NCI-H2196 treated with DMSO at 0.1 percent for 48 hours (cell line): ENCODE measurements around the gene ARL1.
"Not testable (repeated sequence)": the region's sequence is repeated elsewhere in the genome, so short reads cannot be mapped to it uniquely, and the experiment has no call there.

ENCODE experiments used
- DNase-seq: peaks from one replicate; lab custom pipeline; 2025; ENCODE audit not compliant: unreplicated experiment; lab: John Stamatoyannopoulos, UW

Gene ARL1

DNA sequence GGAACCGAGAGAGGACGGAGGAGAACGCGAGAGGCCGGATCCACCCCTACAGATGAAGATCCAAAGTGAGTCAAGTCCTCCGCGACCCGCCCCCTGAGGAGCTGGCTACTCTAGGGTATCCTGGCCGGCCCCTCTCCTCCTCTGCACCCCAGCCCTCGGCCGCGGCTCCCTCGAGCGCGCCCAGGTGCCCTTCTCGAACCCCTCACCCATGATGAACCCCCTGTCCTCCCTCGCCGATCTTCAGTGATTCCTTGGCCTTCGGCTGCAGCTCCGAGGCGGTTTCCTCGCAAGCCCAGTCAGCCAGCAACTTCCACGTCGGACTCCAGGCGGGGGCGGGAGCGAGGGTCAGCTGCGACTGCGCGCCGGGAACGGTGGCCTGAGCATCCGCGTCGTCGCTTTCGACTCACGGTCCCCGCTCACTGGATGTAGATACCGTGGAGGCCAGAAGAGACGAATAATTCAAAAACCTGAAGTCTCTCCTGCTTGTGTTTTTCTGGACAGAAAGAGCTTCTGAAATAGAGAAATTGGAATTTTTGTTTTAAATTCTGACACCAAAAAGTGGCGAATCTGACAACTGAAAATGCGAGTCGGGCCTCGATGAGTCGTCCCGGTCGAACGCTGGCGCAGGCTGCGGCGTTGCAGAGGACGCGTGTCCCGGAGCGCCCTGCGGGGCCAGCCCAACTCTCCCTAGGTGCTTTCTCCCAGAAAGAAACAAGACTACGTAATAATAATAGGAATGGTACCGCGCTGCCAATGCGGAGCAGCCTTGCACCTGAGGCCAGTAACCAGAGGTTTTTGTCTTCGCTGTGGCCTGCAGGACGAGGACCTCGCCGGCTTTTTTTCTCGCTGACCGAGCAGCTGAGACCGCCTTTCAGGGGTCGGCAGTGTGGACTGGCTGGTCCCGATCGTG, at the start of gene ARL1:
Gene ARL1, minus strand, starts transcription at position 337 of the 910 bp plus-strand sequence. Its CDS starts 127 bp downstream, at position 210.
- DNase-seq = peak; percentile 66

DNA sequence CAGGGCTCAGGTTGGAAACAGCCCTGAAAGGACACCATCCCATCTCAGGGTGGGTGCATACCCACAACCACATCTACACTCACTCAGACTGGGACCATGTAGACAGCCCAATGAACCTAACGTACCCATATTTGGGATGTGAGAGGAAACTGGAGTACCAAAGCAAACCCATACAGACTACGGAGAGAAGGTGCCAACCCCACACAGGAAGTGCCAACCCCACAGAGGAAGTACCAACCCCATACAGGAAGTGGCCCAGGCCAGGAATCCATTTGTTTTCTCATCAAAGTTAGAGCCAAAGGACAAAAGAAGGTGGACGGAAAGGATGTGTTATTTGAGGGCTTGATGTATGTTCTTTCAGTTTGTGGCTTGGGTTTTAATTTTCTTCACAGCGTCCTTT, 48.1 kb upstream of the ARL1 start:
- DNase-seq = no peak

DNA sequence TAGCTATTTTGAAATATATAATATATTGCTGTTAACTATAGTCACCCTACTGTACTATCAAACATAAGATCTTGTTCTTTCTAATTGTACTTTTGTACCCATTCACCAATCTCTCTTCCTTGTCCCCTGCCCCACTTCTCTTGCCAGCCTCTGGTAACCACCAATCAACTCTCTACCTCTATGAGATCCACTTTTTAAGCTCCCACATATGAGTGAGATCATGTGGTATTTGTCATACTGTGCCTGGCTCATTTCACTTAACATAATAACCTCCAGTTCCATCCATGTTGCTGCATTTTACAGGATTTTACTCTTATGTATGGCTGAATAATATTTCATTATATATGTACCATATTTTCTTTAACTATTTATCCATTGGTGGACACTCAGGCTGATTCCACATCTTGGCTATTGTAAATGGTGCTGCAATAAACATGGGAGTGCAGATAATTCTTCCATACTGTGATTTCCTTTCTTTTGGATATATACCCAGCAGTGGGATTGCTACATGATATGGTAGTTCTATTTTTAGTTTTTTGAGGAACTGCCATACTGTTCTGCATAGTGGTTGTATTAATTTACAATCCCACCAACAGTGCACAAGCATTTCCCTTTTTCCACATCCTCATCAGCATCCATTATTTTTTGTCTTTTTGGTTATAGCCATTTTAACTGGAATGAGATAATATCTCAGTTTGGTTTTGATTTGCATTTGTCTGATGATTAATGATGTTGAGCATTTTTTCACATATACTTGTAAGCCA, 34.1 kb upstream of the ARL1 start:
- DNase-seq = no peak

DNA sequence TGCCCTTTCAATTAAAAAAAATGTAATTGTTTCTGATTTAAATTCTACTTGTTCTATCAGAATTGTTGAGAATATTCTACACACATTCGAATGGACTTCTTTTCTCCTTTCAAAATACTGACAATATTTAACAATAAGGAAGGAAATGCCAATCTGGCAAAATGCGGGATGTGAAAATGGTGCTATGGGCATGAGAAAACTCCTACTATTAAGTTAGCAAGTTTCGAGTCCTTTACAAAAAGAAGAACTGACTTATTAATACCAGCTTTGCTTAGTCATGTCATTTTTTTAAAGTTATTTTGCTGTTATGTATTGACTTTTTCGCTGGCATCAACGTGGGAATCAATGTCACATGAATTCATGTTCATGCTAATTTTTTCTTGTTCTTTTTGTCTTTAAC, 31.7 kb upstream of the ARL1 start:
- no peak for DNase-seq

DNA sequence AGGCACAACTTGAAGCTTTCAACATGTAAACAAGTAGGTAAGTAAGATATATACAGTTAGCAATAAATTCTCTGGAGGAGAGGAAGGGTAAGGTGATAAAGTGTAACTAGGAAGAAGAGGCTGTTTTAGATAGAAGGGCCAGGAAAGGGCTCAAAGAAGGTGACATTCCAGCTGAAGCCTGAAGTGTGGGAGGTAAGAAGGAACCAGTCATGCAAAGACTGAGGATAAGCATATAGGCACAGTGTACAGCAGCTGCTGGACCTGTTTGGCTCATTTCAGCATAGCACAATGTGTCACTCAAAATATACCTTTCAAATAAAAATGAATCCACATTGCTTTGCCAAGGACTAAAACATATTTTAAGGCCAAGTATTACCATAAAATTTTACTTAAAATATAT, 28.6 kb upstream of the ARL1 start:
- DNase-seq = no peak

DNA sequence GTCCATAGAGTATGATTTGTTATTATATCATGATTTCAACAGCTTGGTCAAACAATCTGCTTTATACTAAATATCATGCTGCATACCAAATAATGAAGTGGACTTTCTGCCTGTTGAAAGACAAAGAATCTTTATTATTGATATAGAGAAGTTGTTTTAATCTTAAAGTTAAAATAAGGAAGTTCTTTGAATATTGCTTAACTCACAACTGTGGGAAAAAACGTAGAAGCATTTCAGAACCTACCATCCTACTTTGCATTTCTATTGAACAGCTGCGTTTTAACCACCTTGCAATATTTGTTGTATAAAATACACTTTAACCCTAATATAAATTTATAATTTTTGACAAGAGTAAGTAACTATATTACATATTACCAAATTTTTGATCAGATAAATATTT, 22.9 kb upstream of the ARL1 start:
- no peak for DNase-seq

DNA sequence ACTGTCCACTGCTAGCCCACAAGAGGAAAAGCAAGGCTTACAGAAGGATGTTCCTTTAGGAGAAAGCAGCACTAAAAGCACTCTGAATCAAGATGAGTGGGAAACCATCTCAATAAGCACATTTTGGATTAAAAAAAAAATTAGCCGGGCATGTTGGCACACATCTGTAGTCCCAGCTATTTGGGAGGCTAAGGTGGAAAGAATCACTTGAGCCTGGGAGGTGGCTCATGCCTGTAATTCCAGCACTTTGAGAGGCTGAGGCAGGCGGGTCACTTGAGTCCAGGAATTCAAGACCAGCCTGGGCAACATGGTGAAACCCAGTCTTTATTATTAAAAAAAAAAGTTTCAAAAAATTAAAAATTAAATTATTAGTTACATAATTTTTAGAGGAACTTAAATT, 17.0 kb upstream of the ARL1 start:
- DNase-seq = no peak

DNA sequence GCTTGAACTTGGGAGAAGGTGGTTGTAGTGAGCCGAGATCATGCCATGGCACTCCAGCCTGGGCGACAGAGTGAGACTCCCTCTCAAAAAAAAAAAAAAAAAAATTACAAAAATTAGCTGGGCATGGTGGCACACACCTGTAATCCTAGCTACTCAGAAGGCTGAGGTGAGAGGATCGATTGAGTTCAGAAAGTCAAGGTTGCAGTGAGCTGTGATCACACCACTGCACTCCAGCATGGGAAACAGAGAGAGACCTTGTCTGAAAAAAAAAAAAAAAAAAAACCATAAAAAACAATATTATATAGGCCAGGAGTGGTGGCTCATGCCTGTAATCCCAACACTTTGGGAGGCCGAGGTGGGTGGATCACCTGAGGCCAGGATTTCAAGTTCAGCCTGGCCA, 14.5 kb upstream of the ARL1 start:
- not testable (repeated sequence) for DNase-seq

DNA sequence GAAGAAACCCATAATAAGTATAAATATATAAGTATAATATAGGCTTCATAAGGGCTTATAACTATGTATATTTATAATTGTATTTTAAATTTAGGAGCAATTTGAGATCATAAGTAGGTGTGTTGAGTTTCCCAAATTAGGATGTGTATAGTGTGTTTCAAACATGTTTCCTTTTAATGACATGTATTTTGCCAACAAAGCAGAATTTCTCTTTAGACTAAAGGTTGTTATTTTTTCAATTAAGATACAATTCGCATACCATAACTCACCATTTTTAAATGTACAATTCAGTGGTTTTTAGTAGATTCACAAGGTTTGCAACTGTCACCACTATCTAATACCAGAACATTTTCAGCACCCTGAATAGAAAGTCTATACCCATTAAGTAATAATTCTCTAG, 7.7 kb upstream of the ARL1 start:
- no peak for DNase-seq

DNA sequence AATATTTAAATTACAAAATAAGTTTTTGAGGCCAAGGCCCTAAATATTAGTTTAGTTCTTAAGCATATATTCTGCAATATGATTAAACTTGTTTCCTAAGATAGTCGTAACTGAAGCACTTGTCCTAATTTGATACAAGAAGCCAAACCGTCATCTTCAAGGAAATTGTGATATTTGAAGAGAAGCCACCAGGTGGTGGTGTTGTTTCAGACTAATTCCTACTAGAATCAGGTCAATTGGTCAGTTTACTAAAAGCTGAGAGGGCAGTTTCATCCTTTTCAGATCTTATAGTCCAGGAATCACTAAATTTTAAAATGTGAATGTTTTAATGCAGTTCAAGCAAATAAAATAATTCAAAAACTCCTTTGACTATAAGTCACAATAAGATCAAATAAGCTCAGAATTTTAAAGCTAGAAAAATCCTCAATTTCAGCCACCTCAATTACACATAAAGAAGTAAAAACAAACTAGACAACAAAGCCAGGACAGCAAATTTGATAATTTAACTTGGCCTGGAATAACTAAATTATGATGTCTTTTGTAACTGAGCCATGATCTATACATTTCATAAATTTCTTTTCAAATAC, 7.1 kb upstream of the ARL1 start:
- peak; percentile 60 for DNase-seq

DNA sequence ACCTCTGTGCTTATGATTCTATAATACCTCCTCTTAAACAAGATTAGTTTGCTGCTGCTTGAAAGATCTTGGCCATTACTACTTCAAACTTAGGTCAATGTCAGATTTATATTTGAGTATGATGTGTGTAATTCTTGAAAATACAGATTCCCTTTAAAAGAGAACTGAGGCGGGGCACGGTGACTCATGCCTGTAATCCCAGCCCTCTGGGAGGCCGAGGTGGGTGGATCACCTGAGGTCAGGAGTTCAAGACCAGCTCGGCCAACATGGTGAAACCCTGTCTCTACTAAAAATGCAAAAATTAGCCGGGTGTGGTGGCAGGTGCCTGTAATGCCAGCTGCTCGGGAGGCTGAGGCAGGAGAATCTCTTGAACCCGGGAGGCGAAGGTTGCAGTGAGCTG, 2.6 kb upstream of the ARL1 start:
- DNase-seq = not testable (repeated sequence)

DNA sequence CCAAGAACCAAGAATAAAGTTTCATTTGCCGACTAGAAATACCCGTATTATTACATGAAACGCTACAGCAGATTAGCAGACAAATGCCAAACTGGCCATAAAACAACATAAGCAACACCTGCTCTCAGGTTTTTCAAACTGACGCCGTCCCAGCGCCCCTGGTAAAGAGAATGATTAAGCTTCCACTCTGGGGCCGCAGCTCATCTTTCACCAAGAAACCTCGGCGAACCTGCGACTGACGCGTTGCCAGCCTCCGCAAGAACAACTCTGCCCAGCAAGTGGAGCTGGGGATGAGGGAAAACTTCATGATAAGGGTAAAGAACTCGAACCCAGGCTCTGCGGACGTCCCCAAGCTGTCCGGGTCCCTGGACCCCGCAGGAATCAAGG, 530 bp downstream of the ARL1 start:
- no peak for DNase-seq

DNA sequence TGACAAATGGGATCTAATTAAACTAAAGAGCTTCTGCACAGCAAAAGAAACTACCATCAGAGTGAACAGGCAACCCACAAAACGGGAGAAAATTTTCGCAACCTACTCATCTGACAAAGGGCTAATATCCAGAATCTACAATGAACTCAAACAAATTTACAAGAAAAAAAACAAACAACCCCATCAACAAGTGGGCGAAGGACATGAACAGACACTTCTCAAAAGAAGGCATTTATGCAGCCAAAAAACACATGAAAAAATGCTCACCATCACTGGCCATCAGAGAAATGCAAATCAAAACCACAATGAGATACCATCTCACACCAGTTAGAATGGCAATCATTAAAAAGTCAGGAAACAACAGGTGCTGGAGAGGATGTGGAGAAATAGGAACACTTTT, 16.4 kb downstream of the ARL1 start:
- not testable (repeated sequence) for DNase-seq

DNA sequence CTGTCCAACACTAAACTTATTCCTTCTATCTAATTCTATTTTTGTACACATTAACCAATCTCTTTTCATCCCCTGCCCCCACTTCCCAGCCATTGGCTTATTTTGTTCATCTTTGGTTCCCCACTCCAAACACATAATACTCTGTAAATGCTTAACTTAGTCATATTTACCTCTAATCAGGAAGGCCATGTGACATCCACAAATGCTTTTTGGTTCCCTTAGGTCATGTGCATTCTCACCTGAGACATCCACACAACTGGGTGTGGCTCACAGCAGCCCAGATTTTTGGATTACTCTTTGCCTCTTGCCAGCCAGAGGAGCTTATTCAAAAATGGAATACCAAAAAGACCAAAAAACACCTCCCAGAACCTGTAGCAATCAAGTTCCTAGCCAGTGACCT, 28.4 kb downstream of the ARL1 start:
- DNase-seq = no peak

DNA sequence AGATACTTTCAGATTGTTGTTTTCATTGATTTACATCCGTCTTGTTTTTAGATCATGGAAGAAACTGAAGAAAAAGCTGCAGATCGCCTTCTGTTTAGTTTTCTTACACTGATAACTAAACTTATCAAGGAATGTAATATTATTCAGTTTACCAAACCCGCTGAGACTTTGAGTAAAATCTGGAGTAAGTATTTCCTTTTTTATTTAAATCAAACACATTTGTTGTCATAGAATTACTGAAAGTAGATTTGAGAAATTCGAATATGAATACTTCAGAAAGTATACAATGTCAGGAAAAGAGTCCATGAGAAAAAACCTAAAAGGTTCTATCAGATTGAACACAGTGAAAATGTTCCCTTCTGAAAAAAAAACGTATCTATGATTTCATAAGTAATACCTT, 32.0 kb downstream of the ARL1 start:
- no peak for DNase-seq

DNA sequence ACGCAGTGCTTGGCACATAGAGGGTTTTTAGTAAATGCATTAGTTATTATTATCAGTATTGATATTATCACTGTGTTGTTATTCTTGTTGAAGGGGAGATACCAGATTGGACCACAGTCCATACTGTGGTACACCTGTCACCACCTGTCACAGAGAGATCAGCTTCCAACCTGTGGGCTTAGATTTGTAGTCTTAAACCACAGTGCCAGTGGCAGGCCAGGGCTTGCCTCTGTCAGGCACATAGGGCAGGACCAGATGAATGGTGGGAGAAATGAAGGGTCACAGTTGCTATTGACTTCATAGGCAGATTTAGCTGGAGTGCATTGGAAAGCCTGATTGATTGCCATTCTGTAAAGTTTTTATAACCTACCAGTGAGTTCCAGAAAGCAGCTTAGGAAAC, 35.1 kb downstream of the ARL1 start:
- DNase-seq = no peak

DNA sequence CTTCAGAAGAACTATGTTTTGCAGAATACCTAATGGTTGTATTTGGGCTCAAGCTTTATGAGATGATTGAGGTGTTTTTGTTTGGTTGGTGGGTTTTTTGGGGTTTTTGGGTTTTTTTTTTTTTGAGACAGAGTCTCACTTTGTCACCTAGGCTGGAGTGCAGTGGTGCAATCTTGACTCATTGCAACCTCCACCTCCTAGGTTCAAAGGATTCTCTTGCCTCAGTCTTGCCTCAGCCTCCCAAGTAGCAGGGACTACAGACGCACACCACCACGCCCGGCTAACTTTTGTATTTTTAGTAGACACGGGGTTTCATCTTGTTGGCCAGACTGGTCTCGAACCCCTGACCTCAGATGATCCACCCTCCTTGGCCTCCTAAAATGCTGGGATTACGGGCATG, 39.6 kb downstream of the ARL1 start:
- no peak for DNase-seq

DNA sequence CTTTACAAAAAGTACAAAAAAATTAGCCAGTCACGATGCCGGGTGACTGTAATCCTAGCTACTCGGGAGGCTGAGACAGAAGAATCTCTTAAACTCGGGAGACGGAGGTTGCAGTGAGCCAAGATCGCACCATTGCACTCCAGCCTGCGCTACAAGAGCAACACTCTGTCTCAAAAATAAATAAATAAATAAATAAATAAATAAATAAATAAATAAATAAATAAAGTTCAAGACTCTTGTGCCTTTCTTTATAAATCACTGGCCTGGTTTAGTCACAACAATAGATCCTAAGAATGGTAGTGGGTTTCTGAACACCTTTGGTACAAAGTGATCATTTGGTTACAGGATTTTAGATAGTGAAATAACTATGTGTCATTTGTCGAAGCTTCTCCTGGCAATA, 46.1 kb downstream of the ARL1 start:
- DNase-seq = no peak

DNA sequence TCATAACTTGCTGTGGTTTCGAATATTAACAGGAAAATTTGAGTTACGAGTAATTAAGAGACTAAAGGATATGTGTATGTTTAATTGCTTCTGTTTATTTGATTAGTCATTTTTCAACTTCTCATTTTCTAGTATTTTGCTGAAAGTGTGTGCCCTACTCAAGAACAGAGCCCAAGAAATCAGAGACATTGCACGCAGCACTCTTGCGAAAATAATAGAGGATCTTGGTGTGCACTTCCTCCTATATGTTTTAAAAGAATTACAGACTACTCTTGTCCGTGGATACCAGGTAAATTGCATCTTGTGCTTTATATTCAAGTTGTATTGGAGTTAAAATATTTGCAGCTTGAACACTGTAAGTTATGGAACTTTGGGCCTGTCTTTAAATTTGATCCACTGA, 50.8 kb downstream of the ARL1 start:
- DNase-seq = no peak

DNA sequence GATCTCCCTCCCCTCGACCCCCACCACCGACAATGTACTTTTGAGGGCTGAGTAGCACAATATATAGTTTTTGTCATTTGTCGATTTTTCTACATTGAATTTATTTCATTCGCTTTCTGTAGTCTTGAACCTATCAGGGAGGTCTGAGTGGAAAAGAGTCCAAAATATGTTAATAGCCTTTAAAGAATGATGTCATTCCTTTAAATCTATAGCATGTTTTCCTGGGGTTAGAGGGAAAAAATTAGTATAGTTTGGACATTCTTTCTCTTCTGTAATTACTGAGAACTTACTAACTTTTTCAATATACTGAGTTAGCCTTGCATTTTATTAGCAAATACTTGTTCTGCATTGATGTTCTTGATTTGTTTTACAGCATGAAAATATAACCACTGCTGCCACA, 55.9 kb downstream of the ARL1 start:
- DNase-seq = no peak

DNA sequence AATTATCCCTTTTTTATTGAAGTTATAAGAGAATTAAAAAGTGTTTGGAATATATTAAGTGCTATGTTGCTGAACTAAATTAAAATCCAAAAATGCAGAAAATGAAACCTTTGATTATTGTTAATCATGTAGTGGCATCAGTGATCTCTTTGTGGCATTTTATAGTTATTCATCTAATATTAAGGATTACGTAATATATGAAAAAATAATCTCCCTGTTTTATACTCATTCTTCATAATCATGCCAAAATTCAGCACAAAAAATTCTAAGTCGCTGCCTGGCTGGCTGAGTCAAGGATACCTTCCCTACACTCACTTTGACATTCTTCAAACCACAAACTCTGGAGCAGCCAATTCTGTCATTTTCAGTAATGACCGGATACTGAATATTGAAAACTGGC, 63.7 kb downstream of the ARL1 start:
- no peak for DNase-seq
